HUES48 (cell line): ENCODE data around the gene NPL.

Experiments used
- H3K27ac ChIP-seq: one replicate; pipeline ENCODE4 v1.7.0; 2013; ENCODE audit warnings: low read depth, low read length, inconsistent platforms
- H3K27me3 ChIP-seq: 2 replicates; pipeline ENCODE4 v1.6.1; 2013; ENCODE audit warnings: mild to moderate bottlenecking, low read length; ENCODE audit not compliant: control insufficient read depth, insufficient read depth
- H3K36me3 ChIP-seq: 2 replicates; pipeline ENCODE4 v1.6.1; 2013; ENCODE audit warnings: low read length; ENCODE audit not compliant: control insufficient read depth, insufficient read depth
- H3K4me1 ChIP-seq: 2 replicates; pipeline ENCODE4 v1.6.1; 2013; ENCODE audit warnings: mild to moderate bottlenecking, low read length; ENCODE audit not compliant: control insufficient read depth, insufficient read depth
- H3K4me3 ChIP-seq: 2 replicates; pipeline ENCODE4 v1.5.1; 2013; ENCODE audit warnings: mild to moderate bottlenecking, low read depth, low read length
- H3K9ac ChIP-seq: 2 replicates; pipeline ENCODE4 v1.6.1; 2013; ENCODE audit warnings: mild to moderate bottlenecking, low read depth, low read length, moderate library complexity
- H3K9me3 ChIP-seq: 2 replicates; pipeline ENCODE4 v1.6.1; 2013; ENCODE audit warnings: low read length; ENCODE audit not compliant: control insufficient read depth, insufficient read depth

NPL gene

GRCh38 chr1:182826892-182827291 lies 37.3 kb downstream of the NPL start:
- Histone ChIP-seq H3K4me1 (no peaks in the 10 kb centered on the region), H3K27ac (no peak overlapping the region), H3K36me3 (no peaks in the 10 kb centered on the region), H3K4me3 (no peak overlapping the region), H3K9me3 (no peaks in the 10 kb centered on the region), H3K9ac (no peak overlapping the region), H3K27me3 (no peaks in the 10 kb centered on the region)

GRCh38 chr1:182829285-182829932 lies 39.8 kb downstream of the NPL start:
- H3K36me3 ChIP-seq: no peaks in the 10 kb centered on the region
- H3K27me3 ChIP-seq: no peaks in the 10 kb centered on the region
- no peak overlapping the region for H3K4me3 ChIP-seq
- no peak overlapping the region for H3K27ac ChIP-seq
- H3K9me3 ChIP-seq: no peaks in the 10 kb centered on the region
- H3K4me1 ChIP-seq: no peaks in the 10 kb centered on the region
- H3K9ac ChIP-seq: no peak overlapping the region

GRCh38 chr1:182833271-182833670 lies 43.7 kb downstream of the NPL start:
- no peaks in the 10 kb centered on the region for H3K27me3 ChIP-seq
- no peaks in the 10 kb centered on the region for H3K9me3 ChIP-seq
- H3K27ac ChIP-seq: no peak overlapping the region
- H3K36me3 ChIP-seq: no peaks in the 10 kb centered on the region
- H3K9ac ChIP-seq: no peak overlapping the region
- no peak overlapping the region for H3K4me3 ChIP-seq
- H3K4me1 ChIP-seq: no peaks in the 10 kb centered on the region

GRCh38 chr1:182834326-182834725 lies 44.8 kb downstream of the NPL start:
- H3K9ac ChIP-seq: no peak overlapping the region
- H3K4me3 ChIP-seq: no peak overlapping the region
- no peak overlapping the region for H3K27ac ChIP-seq
- H3K36me3 ChIP-seq: no peaks in the 10 kb centered on the region
- H3K27me3 ChIP-seq: no peaks in the 10 kb centered on the region
- no peaks in the 10 kb centered on the region for H3K9me3 ChIP-seq
- H3K4me1 ChIP-seq: no peaks in the 10 kb centered on the region

- Histone ChIP-seq H3K4me3 (no peak overlapping the region), H3K36me3 (no peaks in the 10 kb centered on the region), H3K9ac (no peak overlapping the region), H3K4me1 (no peaks in the 10 kb centered on the region), H3K27ac (no peak overlapping the region), H3K9me3 (no peaks in the 10 kb centered on the region), H3K27me3 (no peaks in the 10 kb centered on the region)
These were observed 46.2 kb downstream of the NPL start for GRCh38 chr1:182835806-182836205.

GRCh38 chr1:182839209-182840066 lies 49.9 kb downstream of the NPL start, which contains the start of gene DHX9:
DHX9 (plus strand) TSS chr1:182839347; CDS start chr1:182842567, 3,220 bp downstream.
- Histone ChIP-seq H3K9ac (peak within 1 kb of the TSS; percentile 99), H3K27ac (peak within 1 kb of the TSS; percentile 100), H3K4me3 (peak within 1 kb of the TSS; percentile 94), H3K36me3 (peaks cover 33% of the 10 kb centered on the region), H3K9me3 (no peaks in the 10 kb centered on the region), H3K27me3 (no peaks in the 10 kb centered on the region), H3K4me1 (peaks cover 14% of the 10 kb centered on the region)

GRCh38 chr1:182841368-182841988 lies 51.9 kb downstream of the NPL start:
- H3K9me3 ChIP-seq: no peaks in the 10 kb centered on the region
- H3K27me3 ChIP-seq: no peaks in the 10 kb centered on the region
- H3K9ac ChIP-seq: peak overlapping the region; percentile 2; the same call in 1 of the 2 replicates
- H3K36me3 ChIP-seq: peaks cover 53% of the 10 kb centered on the region
- H3K27ac ChIP-seq: no peak overlapping the region
- peaks cover 24% of the 10 kb centered on the region for H3K4me1 ChIP-seq
- peak overlapping the region; percentile 94 for H3K4me3 ChIP-seq

- Histone ChIP-seq H3K27me3 (no peaks in the 10 kb centered on the region), H3K27ac (no peak overlapping the region), H3K9ac (no peak overlapping the region), H3K36me3 (peaks cover 61% of the 10 kb centered on the region), H3K4me3 (peak overlapping the region; percentile 94), H3K4me1 (peaks cover 24% of the 10 kb centered on the region), H3K9me3 (no peaks in the 10 kb centered on the region)
These were observed 52.7 kb downstream of the NPL start for GRCh38 chr1:182842265-182842664.

- Histone ChIP-seq H3K27me3 (no peaks in the 10 kb centered on the region), H3K36me3 (peaks cover 92% of the 10 kb centered on the region), H3K4me1 (peaks cover 24% of the 10 kb centered on the region), H3K9me3 (no peaks in the 10 kb centered on the region), H3K9ac (no peak overlapping the region), H3K4me3 (no peak overlapping the region), H3K27ac (no peak overlapping the region)
These were observed 55.8 kb downstream of the NPL start for GRCh38 chr1:182845379-182845778.

- Histone ChIP-seq H3K4me3 (no peak overlapping the region), H3K9me3 (no peaks in the 10 kb centered on the region), H3K9ac (no peak overlapping the region), H3K27ac (no peak overlapping the region), H3K4me1 (peaks cover 24% of the 10 kb centered on the region), H3K27me3 (no peaks in the 10 kb centered on the region), H3K36me3 (peaks cover 97% of the 10 kb centered on the region)
These were observed 56.3 kb downstream of the NPL start for GRCh38 chr1:182845894-182846293.

GRCh38 chr1:182847105-182847504 lies 57.5 kb downstream of the NPL start:
- Histone ChIP-seq H3K4me1 (peaks cover 18% of the 10 kb centered on the region), H3K27ac (no peak overlapping the region), H3K36me3 (peaks cover 100% of the 10 kb centered on the region)

More at GRCh38 chr1:182847105-182847504, 57.5 kb downstream of the NPL start:
- Histone ChIP-seq H3K9me3 (no peaks in the 10 kb centered on the region), H3K9ac (no peak overlapping the region), H3K4me3 (no peak overlapping the region), H3K27me3 (no peaks in the 10 kb centered on the region)
